Endothelial cell of umbilical vein (primary cell): ENCODE measurements around the gene CHD5. TPM values are rescaled to one million over a fixed set of nuclear protein-coding genes. Genes with fewer than 3 reads are reported as not detected.

Experiments used
- BruUV-seq: library from RNA; stranded (reverse); fragments of 400-500 nt; replicated peaks from 2 replicates; lab custom pipeline; 2021; lab: Mats Ljungman, UMichigan
- CTCF ChIA-PET: fragments of 300-600, 350-600 bp; sonication (Branson Sonifier 250); formaldehyde crosslinking; loops from one replicate; lab custom pipeline; 2021; ENCODE audit warnings: antibody characterized with exemption, inconsistent platforms; lab: Charles Lee
- POLR2A ChIA-PET: fragments of 300-600, 350-600 bp; sonication (Branson Sonifier 250); formaldehyde crosslinking; loops from one replicate; lab custom pipeline; 2021; ENCODE audit warnings: antibody characterized with exemption, inconsistent platforms; lab: Charles Lee
- DNase-seq: peaks from one replicate; pipeline ENCODE4 v3.0.0-alpha.2; 2011; ENCODE audit warnings: low read depth, low spot score
- FAIRE-seq: peaks from 2 replicates; lab custom pipeline; 2011; peaks lifted over from hg19 to GRCh38; lab: Jason Lieb, UNC
- H2AFZ ChIP-seq: 2 replicates; pipeline ENCODE4 v1.6.0; 2012; ENCODE audit warnings: low read depth, low read length, control low read depth, inconsistent platforms
- H3K27ac ChIP-seq: 2 replicates; pipeline ENCODE4 v1.5.1; 2011; ENCODE audit warnings: low read depth, mild to moderate bottlenecking, control low read depth, low read length, moderate library complexity; ENCODE audit not compliant: insufficient read depth
- H3K27me3 ChIP-seq, 2 experiments: 2 replicates each; pipeline versions ENCODE4 v1.6.0 to v1.6.1; 2011; ENCODE audit warnings: low read length in 2 of 2, mixed read lengths in 1 of 2; ENCODE audit not compliant: control insufficient read depth in 2 of 2, insufficient read depth in 2 of 2
- H3K36me3 ChIP-seq, 2 experiments: 2 replicates in 1 of 2; 3 replicates in 1 of 2; pipeline ENCODE4 v1.5.1; 2011; ENCODE audit warnings: low read length in 2 of 2, mild to moderate bottlenecking in 1 of 2, moderate library complexity in 1 of 2; ENCODE audit not compliant: control insufficient read depth in 2 of 2, insufficient read depth in 2 of 2; ENCODE audit errors: extremely low read depth in 1 of 2
- H3K4me1 ChIP-seq: 3 replicates; pipeline ENCODE4 v1.5.1; 2011; ENCODE audit warnings: mild to moderate bottlenecking, low read length; ENCODE audit not compliant: control insufficient read depth, insufficient read depth; ENCODE audit errors: extremely low read depth
- H3K4me2 ChIP-seq: 2 replicates; pipeline ENCODE4 v1.6.1; 2011; ENCODE audit warnings: low read length, control low read depth, mixed read lengths; ENCODE audit not compliant: insufficient read depth
- H3K4me3 ChIP-seq, 3 experiments: fragments of 200-600 bp in 1 of 3; sonication (generic), shearing (Covaris generic) in 1 of 3; replicated peaks in 1 of 3; 2 replicates each; pipeline ENCODE4 v1.5.1; 2011 to 2016; ENCODE audit warnings: control low read depth in 3 of 3, low read length in 3 of 3, mild to moderate bottlenecking in 2 of 3, inconsistent platforms in 1 of 3, low read depth in 1 of 3, moderate library complexity in 1 of 3; ENCODE audit not compliant: insufficient read depth in 1 of 3
- H3K79me2 ChIP-seq: 2 replicates; pipeline ENCODE4 v1.6.0; 2012; ENCODE audit warnings: low read length, inconsistent platforms; ENCODE audit not compliant: control insufficient read depth, insufficient read depth
- H3K9ac ChIP-seq: replicated peaks from 2 replicates; pipeline ENCODE3; 2011; ENCODE audit warnings: low read length, control low read depth; ENCODE audit not compliant: insufficient read depth; ENCODE audit errors: extremely low read depth
- H3K9me1 ChIP-seq: replicated peaks from 3 replicates; pipeline ENCODE4 v1.6.0; 2011; ENCODE audit warnings: mild to moderate bottlenecking, low read length; ENCODE audit not compliant: control insufficient read depth, insufficient read depth; ENCODE audit errors: extremely low read depth
- H3K9me3 ChIP-seq: replicated peaks from 2 replicates; pipeline ENCODE4 v1.5.1; 2012; ENCODE audit warnings: low read length, inconsistent platforms; ENCODE audit not compliant: control insufficient read depth, insufficient read depth
- H4K20me1 ChIP-seq: replicated peaks from 2 replicates; pipeline ENCODE3; 2011; ENCODE audit warnings: mild to moderate bottlenecking, low read length; ENCODE audit not compliant: control insufficient read depth, insufficient read depth; ENCODE audit errors: extremely low read depth
- EZH2 ChIP-seq: IDR thresholded peaks from 2 replicates; pipeline ENCODE4 v1.6.1; 2012; ENCODE audit warnings: borderline replicate concordance, low read depth, mild to moderate bottlenecking, moderate library complexity, low read length, inconsistent platforms; ENCODE audit not compliant: severe bottlenecking
- FOS ChIP-seq: IDR thresholded peaks from 2 replicates; pipeline ENCODE4 v1.6.1; 2011; ENCODE audit warnings: mild to moderate bottlenecking, low read length, moderate library complexity, borderline replicate concordance; ENCODE audit not compliant: insufficient read depth
- GATA2 ChIP-seq: IDR thresholded peaks from 2 replicates; pipeline ENCODE4 v1.7.0; 2011; ENCODE audit warnings: low read depth, mild to moderate bottlenecking, moderate library complexity, mixed read lengths, low read length; ENCODE audit not compliant: insufficient read length, insufficient read depth
- JUN ChIP-seq: IDR thresholded peaks from 2 replicates; pipeline ENCODE4 v1.6.1; 2011; ENCODE audit warnings: borderline replicate concordance, low read depth; ENCODE audit not compliant: insufficient read length, insufficient read depth
- MYC ChIP-seq: IDR thresholded peaks from one replicate; pipeline ENCODE4 v1.6.1; 2011; ENCODE audit warnings: mild to moderate bottlenecking, low read depth, low read length
- POLR2A ChIP-seq: IDR thresholded peaks from 2 replicates; pipeline ENCODE4 v1.6.1; 2012; ENCODE audit warnings: low read depth, mild to moderate bottlenecking, control low read depth, low read length
- POLR2AphosphoS5 ChIP-seq: IDR thresholded peaks from 2 replicates; pipeline ENCODE4 v1.6.1; 2012; ENCODE audit warnings: low read depth, mild to moderate bottlenecking, control low read depth, low read length, moderate library complexity; ENCODE audit not compliant: insufficient read depth
- dilution Hi-C: fragments of 300-500 bp; cut with MboI; formaldehyde crosslinking; loops from one replicate; pipeline ENCODE4 v1.15.0; 2019; ENCODE audit warnings: low sequenced_read_pairs; ENCODE audit not compliant: extremely low pct_ligation_motif_present
- intact Hi-C: fragments of 100-400 bp; cut with micrococcal nuclease; formaldehyde crosslinking; loops from one replicate; pipeline ENCODE4 v1.10.0; 2022
- polyA plus RNA-seq, 4 experiments: library from polyadenylated mRNA; depleted of rRNA in 3 of 4; stranded (reverse) in 3 of 4; unstranded in 1 of 4; fragments of >200 nt; gene quantifications; 2 replicates each; pipeline versions ENCODE4 v1.2.1 to v1.2.3, GENCODE V29; 2011 to 2012; ENCODE audit warnings: missing spikeins in 1 of 4
- total RNA-seq: library from RNA; stranded (reverse); gene quantifications from 2 replicates; pipeline ENCODE4 v1.2.3, GENCODE V29; 2021
- TF ChIP-seq, protein P1 (sequence below), 2 donors: IDR thresholded peaks; 1 replicate in 1 of 2; 2 replicates in 1 of 2; pipeline ENCODE4 v1.5.1; 2011; ENCODE audit warnings: low read length in 2 of 2, mild to moderate bottlenecking in 2 of 2, moderate library complexity in 2 of 2, control low read depth in 1 of 2, inconsistent platforms in 1 of 2, low read depth in 1 of 2; ENCODE audit not compliant: insufficient read depth in 1 of 2; ENCODE audit errors: extremely low read depth in 1 of 2
- TF ChIP-seq, protein P2 (sequence below): IDR thresholded peaks from 2 replicates; pipeline ENCODE4 v1.6.1; 2011; ENCODE audit not compliant: insufficient read depth, insufficient read length

Gene CHD5
- total and polyA plus RNA-seq, 2 donors (not counting 3 experiments of a cell fraction or from before 2014, with no cell fraction given), result 0.04 to 0.11 TPM

GRCh38 chr1:6121021-6121421 lies 59.1 kb downstream of the CHD5 start:
- dilution Hi-C loops (no loop called here), intact Hi-C loops (no loop called here)
- Histone ChIP-seq H3K4me1 (peaks cover 3% of the 10 kb centered on the region), H3K27me3 (no peaks in the 10 kb centered on the region), H3K9me3 (no peaks in the 10 kb centered on the region), H3K4me2 (no peak overlapping the region), H3K9me1 (no peaks in the 10 kb centered on the region), H3K79me2 (no peaks in the 10 kb centered on the region), H3K36me3 (no peaks in the 10 kb centered on the region), H3K9ac (no peak overlapping the region), H3K4me3 (no peak overlapping the region), H2AFZ (no peak overlapping the region), H4K20me1 (no peaks in the 10 kb centered on the region), H3K27ac (no peak overlapping the region)
- BruUV-seq, result no TSS peak
- no peak for TF ChIP-seq MYC
- TF ChIP-seq POLR2A, result no peak
- CTCF ChIA-PET, result no interaction called here
- no peak for DNase-seq
- POLR2A ChIA-PET, result no interaction called here
- FAIRE-seq, result no peak

DNA sequence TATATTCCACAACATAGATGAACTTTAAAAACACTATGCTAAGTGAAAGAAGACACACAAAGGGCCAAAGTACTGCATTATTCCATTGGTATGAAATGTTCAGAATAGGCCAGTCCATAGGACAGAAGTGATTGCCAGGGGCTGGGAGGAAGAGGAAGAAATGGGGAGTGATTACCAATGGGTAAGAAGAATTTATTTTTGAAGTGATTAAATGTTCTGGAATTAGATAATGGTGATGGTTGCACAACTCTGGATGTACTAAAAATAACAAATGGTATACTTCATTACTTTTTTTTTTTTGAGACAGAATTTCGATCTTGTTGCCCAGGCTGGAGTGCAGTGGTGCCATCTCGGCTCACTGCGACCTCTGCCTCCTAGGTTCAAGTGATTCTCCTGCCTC lies 61.7 kb downstream of the CHD5 start:
- Histone ChIP-seq H3K36me3 (no peaks in the 10 kb centered on the region), H2AFZ (no peak overlapping the region), H3K4me2 (no peak overlapping the region), H3K27ac (no peak overlapping the region), H3K4me3 (no peak overlapping the region), H3K9me3 (no peaks in the 10 kb centered on the region), H3K9me1 (no peaks in the 10 kb centered on the region), H3K4me1 (peaks cover 3% of the 10 kb centered on the region), H3K9ac (no peak overlapping the region), H3K79me2 (no peaks in the 10 kb centered on the region), H3K27me3 (no peaks in the 10 kb centered on the region), H4K20me1 (no peaks in the 10 kb centered on the region)
- no peak for TF ChIP-seq JUN
- TF ChIP-seq FOS, result no peak
- TF ChIP-seq, protein P1, sequence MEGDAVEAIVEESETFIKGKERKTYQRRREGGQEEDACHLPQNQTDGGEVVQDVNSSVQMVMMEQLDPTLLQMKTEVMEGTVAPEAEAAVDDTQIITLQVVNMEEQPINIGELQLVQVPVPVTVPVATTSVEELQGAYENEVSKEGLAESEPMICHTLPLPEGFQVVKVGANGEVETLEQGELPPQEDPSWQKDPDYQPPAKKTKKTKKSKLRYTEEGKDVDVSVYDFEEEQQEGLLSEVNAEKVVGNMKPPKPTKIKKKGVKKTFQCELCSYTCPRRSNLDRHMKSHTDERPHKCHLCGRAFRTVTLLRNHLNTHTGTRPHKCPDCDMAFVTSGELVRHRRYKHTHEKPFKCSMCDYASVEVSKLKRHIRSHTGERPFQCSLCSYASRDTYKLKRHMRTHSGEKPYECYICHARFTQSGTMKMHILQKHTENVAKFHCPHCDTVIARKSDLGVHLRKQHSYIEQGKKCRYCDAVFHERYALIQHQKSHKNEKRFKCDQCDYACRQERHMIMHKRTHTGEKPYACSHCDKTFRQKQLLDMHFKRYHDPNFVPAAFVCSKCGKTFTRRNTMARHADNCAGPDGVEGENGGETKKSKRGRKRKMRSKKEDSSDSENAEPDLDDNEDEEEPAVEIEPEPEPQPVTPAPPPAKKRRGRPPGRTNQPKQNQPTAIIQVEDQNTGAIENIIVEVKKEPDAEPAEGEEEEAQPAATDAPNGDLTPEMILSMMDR (IDR thresholded peaks at IDR 0.05; ENCODE audit: extremely low read depth in 1 of 2, insufficient read depth in 1 of 2, low read depth in 1 of 2, low read length in 2 of 2), result no peak
- no peak for TF ChIP-seq POLR2AphosphoS5
- TF ChIP-seq POLR2A, result no peak
- no peak for TF ChIP-seq MYC
- TF ChIP-seq EZH2, result no peak
- no peak for TF ChIP-seq GATA2
- TF ChIP-seq, protein P2, sequence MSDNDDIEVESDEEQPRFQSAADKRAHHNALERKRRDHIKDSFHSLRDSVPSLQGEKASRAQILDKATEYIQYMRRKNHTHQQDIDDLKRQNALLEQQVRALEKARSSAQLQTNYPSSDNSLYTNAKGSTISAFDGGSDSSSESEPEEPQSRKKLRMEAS, result no peak
- intact Hi-C loops, result loop anchor here (10.0 kb wide), 1 partner anchor 226 kb away; no protein-coding TSS in a partner anchor
- no peak for FAIRE-seq
- ChIA-PET CTCF (no interaction called here), POLR2A (no interaction called here)
- no TSS peak for BruUV-seq
- DNase-seq, result no peak
- dilution Hi-C loops, result no loop called here
